ENCODE results near the gene WDR3.

DNA sequence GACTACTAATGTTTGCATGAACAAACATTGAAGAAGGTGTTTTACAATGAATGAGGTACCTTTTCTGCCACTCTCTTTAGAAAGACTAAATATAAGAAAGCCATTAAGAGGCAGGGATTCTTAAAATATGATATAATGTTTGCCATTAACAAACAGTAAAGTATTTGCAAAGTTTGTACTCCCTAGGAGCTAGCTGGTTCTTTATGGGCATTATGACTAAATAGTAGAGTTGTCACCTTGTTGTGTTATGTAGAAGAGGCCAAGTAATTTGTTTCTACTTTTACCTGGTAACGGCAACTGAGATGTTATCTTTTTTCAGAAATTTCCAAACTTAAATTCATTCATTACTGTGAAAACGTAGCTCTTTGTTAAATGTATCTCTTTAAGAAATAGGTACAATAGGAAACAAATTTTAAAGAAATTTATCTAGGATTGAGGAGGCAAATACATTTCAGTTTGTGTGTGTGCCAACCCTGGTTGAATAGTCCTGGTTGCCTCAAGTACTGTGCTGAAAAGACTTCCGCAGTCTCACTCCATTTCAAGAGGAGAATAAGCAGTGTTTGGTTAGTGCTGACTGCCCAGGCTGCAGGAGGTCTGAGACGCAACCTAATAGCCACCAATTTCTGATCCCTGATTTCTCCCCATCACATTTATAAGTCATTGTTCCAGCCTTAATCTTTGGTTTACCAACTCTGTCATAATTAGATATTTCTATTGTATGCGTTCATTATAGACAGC is 52.1 kb downstream of the WDR3 start:
- TF ChIP-seq, protein P1, sequence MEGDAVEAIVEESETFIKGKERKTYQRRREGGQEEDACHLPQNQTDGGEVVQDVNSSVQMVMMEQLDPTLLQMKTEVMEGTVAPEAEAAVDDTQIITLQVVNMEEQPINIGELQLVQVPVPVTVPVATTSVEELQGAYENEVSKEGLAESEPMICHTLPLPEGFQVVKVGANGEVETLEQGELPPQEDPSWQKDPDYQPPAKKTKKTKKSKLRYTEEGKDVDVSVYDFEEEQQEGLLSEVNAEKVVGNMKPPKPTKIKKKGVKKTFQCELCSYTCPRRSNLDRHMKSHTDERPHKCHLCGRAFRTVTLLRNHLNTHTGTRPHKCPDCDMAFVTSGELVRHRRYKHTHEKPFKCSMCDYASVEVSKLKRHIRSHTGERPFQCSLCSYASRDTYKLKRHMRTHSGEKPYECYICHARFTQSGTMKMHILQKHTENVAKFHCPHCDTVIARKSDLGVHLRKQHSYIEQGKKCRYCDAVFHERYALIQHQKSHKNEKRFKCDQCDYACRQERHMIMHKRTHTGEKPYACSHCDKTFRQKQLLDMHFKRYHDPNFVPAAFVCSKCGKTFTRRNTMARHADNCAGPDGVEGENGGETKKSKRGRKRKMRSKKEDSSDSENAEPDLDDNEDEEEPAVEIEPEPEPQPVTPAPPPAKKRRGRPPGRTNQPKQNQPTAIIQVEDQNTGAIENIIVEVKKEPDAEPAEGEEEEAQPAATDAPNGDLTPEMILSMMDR (conservative IDR thresholded peaks at IDR 0.05; ENCODE audit: low read length): no peak
- no peak for TF ChIP-seq EZH2phosphoT487 (IDR thresholded peaks at IDR 0.05; ENCODE audit: borderline replicate concordance)
